Measurements from ENCODE around the gene ADAM10.

DNA sequence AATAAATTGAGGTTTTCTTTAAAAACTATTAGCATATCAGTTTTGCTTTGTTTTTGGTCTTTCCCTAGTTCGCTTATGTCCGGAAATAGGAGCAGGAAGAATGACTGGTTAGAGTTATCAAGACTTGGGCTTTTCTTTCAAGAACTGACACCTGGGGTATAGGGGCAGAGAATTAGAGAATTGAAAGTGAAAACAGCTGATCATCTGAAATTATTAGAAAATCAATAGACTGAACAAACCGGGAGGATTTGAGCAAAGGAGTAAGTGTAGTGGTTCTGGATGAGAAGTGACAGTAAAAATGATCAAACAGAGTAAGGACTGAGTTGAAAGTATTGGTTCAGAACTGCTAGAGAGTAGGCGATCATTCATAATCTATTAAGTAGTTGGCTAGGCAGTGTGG, 27.6 kb upstream of the ADAM10 start:
- TF ChIP-seq, protein P1, sequence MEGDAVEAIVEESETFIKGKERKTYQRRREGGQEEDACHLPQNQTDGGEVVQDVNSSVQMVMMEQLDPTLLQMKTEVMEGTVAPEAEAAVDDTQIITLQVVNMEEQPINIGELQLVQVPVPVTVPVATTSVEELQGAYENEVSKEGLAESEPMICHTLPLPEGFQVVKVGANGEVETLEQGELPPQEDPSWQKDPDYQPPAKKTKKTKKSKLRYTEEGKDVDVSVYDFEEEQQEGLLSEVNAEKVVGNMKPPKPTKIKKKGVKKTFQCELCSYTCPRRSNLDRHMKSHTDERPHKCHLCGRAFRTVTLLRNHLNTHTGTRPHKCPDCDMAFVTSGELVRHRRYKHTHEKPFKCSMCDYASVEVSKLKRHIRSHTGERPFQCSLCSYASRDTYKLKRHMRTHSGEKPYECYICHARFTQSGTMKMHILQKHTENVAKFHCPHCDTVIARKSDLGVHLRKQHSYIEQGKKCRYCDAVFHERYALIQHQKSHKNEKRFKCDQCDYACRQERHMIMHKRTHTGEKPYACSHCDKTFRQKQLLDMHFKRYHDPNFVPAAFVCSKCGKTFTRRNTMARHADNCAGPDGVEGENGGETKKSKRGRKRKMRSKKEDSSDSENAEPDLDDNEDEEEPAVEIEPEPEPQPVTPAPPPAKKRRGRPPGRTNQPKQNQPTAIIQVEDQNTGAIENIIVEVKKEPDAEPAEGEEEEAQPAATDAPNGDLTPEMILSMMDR (IDR thresholded peaks at IDR 0.05): no peak
- no peak for TF ChIP-seq POLR2A (IDR thresholded peaks at IDR 0.05)
